Kidney epithelial cell (primary cell): Measurements from ENCODE around the gene SIRPA. TPM values are rescaled to one million over a fixed set of nuclear protein-coding genes. Genes with fewer than 3 reads are reported as not detected.

Experiments
- DNase-seq: peaks from one replicate; pipeline ENCODE4 v3.0.0-alpha.2; 2010; ENCODE audit warnings: low read depth
- H3K27me3 ChIP-seq: 2 replicates; pipeline ENCODE4 v1.6.0; 2011; ENCODE audit warnings: low read length; ENCODE audit not compliant: control insufficient read depth, insufficient read depth
- H3K36me3 ChIP-seq: 2 replicates; pipeline ENCODE4 v1.5.1; 2011; ENCODE audit warnings: low read length; ENCODE audit not compliant: control insufficient read depth, insufficient read depth
- H3K4me3 ChIP-seq: 2 replicates; pipeline ENCODE4 v1.5.1; 2011; ENCODE audit warnings: low read depth, mild to moderate bottlenecking, control low read depth, low read length
- total RNA-seq: library from RNA; depleted of rRNA; stranded (reverse); fragments of >200 nt; gene quantifications from 2 replicates; pipeline ENCODE4 v1.2.3, GENCODE V29; 2015
- TF ChIP-seq, protein P1 (sequence below): IDR thresholded peaks from 2 replicates; pipeline ENCODE4 v1.5.1; 2011; ENCODE audit warnings: mild to moderate bottlenecking, moderate library complexity, low read length, control low read depth, inconsistent platforms; ENCODE audit not compliant: insufficient read depth, poor library complexity, severe bottlenecking

The SIRPA gene
- total RNA-seq, 1 donor from 2014 or later: 40.6 TPM

DNA sequence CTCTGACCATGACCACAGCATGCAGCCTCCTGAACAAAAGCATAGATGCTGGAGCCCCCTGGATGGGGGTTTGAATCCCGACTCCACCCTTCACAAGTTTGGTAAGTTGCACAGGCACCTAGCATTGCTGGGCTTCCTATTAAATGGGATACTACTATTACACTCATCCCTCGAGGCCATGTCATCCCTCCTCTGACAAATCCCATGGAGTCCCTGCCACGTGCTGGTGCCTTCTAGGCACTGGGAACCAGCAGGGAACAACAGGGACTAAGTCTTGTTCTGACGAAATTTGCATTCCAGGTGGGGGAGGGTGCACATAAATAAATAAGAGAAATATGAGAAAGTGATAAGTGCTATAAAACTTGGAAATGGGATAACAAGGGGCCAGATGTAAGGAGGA is 15.3 kb upstream of the SIRPA start:
- DNase-seq: no peak
- TF ChIP-seq, protein P1, sequence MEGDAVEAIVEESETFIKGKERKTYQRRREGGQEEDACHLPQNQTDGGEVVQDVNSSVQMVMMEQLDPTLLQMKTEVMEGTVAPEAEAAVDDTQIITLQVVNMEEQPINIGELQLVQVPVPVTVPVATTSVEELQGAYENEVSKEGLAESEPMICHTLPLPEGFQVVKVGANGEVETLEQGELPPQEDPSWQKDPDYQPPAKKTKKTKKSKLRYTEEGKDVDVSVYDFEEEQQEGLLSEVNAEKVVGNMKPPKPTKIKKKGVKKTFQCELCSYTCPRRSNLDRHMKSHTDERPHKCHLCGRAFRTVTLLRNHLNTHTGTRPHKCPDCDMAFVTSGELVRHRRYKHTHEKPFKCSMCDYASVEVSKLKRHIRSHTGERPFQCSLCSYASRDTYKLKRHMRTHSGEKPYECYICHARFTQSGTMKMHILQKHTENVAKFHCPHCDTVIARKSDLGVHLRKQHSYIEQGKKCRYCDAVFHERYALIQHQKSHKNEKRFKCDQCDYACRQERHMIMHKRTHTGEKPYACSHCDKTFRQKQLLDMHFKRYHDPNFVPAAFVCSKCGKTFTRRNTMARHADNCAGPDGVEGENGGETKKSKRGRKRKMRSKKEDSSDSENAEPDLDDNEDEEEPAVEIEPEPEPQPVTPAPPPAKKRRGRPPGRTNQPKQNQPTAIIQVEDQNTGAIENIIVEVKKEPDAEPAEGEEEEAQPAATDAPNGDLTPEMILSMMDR: no peak
- no peaks in the 10 kb centered on the region for H3K36me3 ChIP-seq
- H3K27me3 ChIP-seq: peaks cover 7% of the 10 kb centered on the region
- H3K4me3 ChIP-seq: no peak overlapping the region

DNA sequence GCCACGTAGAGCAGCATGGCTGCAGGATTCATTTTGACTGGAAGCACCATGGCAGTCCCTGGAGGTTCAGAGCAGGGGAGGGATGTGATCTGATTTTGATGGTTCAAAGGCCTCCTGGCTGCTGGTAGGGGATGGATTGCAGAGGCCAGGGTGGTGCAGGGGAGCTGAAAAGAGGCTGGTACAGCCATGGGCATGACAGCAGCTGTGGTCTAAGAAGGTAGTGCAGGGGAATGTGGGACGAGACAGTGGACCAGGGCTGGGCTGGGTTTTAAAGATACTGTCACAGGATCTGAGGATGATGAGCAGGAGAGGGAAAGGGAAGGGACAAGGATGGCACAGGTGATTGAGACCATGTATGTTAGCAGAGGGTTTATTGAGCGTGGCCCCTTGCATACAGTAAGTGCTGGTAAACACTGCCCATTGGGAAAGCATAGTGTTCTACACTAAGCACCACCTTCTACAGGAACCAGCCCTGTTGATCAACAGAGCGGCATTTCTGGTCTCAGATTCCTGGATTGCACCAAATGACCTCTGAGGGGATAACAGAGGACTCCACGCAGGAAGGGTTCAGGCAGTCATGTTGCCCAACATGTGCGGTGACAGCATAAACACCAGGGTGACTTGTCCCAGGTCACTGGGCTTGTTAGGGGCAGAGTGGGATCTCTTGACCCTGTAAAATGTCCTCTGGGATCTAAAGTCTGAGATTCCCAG is 14.5 kb upstream of the SIRPA start:
- TF ChIP-seq, protein P1: no peak
- Histone ChIP-seq H3K4me3 (no peak overlapping the region), H3K27me3 (peaks cover 7% of the 10 kb centered on the region), H3K36me3 (no peaks in the 10 kb centered on the region)
- no peak for DNase-seq

DNA sequence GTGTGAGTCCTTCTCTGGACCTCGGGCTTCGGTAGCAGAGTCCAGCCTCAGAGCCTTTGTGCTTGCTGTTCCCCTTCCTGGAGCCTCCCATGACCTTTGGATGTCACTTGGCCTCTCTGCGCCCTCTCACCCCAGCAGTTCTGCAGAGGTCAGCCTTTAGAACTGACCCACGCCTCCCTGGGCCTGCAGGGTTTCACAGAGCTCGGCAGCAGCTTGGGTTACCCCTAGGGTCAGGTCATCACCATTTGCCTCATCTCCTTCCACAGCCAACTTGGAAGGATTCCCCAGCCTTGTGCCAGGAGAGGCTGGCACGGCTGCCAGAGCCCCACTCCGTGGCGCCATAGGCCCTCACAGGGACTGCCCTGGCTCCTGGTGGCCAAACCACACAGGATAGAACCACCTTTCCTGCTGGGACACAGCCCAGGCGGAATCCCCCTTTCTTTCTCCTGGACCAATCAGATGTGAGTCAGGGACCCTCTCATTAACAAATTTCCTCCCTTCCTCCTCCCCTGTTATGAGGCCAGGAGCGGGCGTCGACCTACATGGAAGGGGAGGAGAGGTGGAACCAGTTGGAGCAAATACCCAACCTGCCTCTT is 13.9 kb upstream of the SIRPA start:
- peaks cover 7% of the 10 kb centered on the region for H3K27me3 ChIP-seq
- no peak overlapping the region for H3K4me3 ChIP-seq
- no peaks in the 10 kb centered on the region for H3K36me3 ChIP-seq
- no peak for DNase-seq
- TF ChIP-seq, protein P1: no peak

GRCh38 chr20:1882026-1882425 is 13.2 kb upstream of the SIRPA start:
- no peak overlapping the region for H3K4me3 ChIP-seq

GRCh38 chr20:1883986-1884385 is 11.2 kb upstream of the SIRPA start:
- DNase-seq: no peak
- H3K27me3 ChIP-seq: peaks cover 7% of the 10 kb centered on the region
- no peak overlapping the region for H3K4me3 ChIP-seq
- TF ChIP-seq, protein P1: no peak
- H3K36me3 ChIP-seq: no peaks in the 10 kb centered on the region

More at GRCh38 chr20:1882026-1882425, 13.2 kb upstream of the SIRPA start:
- TF ChIP-seq, protein P1: no peak
- no peaks in the 10 kb centered on the region for H3K36me3 ChIP-seq
- H3K27me3 ChIP-seq: peaks cover 7% of the 10 kb centered on the region
- no peak for DNase-seq
